T1000 (cell line): ENCODE data around the gene ANKRD37.

ENCODE experiments used
- DNase-seq: peaks from one replicate; lab custom pipeline; 2025; ENCODE audit warnings: mixed read lengths; lab: John Stamatoyannopoulos, UW

ANKRD37 gene

DNA sequence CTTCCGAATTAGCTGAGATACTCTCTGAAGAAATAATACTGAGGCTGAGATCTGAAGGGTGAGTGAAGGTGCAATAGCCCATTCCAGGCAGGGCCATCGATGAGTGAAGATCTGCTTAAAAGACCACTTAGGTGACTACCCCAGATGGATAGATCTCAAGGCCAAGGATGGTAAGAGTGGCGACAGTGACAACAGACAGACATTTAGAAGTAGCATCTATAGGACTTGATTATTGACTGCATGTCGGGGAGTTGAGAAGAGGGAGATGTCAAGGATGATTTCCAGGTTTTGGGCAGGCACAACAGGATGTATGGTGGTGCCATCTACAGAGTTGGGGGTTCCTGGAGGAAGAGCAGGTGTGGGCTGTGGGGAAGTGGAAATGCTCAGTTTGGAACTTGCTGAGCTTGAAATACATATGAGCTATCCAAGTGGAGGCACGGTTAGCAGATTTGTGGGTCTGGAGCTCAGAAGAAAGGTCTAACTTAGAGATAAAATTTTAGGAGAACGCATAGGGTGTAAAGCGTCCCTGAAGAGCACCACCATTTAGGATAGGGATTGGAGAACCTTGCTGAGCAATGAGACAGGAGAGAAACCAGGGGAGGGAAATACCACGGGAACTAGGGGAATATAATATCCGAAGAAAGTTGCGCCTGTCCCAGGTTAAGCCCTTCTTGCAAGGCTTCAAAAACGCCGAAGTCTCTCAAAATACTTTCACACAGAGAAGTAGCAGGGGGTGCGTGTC is 28.4 kb downstream of the ANKRD37 start:
- no peak for DNase-seq

GRCh38 chr4:185425647-185426352 is 29.2 kb downstream of the ANKRD37 start, which contains the start of gene UFSP2:
TSS of gene UFSP2 (minus strand) at chr4:185425964. CDS start at chr4:185425868, 96 bp downstream.
- DNase-seq = peak; percentile 52

DNA sequence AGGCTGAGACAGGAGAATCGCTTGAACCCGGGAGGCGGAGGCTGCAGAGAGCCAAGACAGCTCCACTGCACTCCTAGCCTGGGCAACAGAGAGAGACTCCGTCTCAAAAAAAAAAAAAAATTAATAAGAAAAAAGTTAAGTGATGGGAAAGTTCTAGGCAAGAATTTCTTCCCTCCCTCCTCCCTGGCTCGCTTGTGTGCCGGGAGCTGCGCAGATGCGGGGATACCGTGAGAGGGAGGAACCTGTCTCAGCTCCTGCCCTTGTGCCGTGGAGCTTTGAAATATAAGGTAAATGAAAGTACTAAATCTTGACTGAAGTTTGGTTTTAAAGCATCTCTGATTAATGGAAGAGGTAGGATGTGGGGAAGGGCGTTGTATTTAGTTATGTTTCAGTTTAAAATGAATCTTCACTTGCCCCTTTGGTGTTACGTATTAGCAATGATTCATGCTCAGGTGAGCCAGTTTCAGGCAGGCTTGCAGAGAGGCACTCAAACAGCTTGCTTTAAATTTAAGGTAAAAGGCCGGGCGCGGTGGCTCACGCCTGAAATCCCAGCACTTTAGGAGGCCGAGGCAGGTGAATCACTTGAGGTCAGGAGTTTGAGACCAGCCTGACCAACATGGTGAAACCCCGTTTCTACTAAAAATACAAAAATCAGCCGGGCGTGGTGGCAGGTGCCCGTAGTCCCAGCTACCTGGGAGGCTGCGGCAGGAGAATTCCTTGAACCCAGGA is 30.5 kb downstream of the ANKRD37 start:
- no peak for DNase-seq

- DNase-seq = no peak
Observed at GRCh38 chr4:185429660-185430059, 33.0 kb downstream of the ANKRD37 start.

DNA sequence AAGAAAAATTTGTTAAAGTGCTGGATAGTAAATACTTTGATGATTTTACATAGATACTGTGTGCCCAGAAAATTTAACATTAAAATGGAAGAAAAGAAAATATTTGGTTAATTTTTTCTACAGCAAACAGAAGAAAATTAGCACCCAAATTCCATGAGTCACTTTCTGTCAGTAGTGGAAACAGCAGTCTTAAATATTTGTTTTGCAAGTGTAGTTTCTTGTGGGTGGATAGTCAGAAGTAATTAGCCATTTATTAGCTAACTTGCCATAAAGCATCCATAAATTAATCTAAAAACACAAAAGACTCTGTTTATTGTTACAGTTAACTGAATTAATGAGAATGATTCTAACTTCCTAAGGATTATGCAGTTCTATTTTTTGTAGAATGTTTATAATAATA is 38.8 kb downstream of the ANKRD37 start:
- DNase-seq = no peak

- no peak for DNase-seq
Observed at GRCh38 chr4:185437809-185438208, 41.2 kb downstream of the ANKRD37 start.

DNA sequence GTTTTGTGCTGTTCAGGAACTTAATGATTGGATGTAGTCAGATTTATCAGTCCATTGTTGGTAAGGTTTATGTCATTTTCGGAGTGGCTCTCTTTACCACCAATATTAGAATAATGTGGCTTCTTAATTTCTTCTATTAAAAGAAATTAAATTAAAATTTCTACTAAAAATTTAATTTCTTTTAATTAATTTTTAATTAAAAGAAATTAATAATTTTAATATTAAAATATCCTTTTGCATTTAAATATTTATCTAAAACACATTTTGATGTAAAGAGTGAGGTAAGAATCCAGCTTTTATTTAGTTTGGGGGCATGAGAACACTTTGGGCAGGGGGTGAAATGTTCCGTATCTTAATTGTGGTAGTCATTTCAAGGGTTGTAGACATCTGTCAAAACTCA is 44.8 kb downstream of the ANKRD37 start:
- no peak for DNase-seq

DNA sequence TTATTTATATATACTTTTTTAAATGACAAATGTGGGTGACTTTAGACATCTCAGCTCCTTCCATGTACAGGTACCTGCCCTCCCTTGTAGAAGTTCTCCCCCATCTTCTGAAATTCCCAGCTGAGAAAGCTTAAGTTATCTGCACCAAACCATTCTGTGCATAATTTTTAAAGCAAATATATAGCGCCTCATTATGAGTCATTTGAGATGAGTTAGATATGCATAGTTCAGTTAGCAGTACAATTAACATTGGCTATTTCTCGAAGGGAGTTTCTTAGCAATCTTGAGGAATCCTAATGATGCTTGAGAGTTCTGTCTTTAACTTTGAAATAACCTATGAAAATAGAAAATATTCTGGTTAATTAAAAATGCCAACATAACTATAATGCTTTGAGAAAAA is 48.6 kb downstream of the ANKRD37 start:
- no peak for DNase-seq
